Globus pallidus (tissue), 1 donor: Measurements from ENCODE around the gene NAGPA.
"Not testable (repeated sequence)": the region's sequence is repeated elsewhere in the genome, so short reads cannot be mapped to it uniquely, and the experiment has no call there.

Experiments used
- DNase-seq: peaks from one replicate; pipeline ENCODE4 v3.0.0-alpha.2; 2015; ENCODE audit warnings: low spot score

The NAGPA gene, protein sequence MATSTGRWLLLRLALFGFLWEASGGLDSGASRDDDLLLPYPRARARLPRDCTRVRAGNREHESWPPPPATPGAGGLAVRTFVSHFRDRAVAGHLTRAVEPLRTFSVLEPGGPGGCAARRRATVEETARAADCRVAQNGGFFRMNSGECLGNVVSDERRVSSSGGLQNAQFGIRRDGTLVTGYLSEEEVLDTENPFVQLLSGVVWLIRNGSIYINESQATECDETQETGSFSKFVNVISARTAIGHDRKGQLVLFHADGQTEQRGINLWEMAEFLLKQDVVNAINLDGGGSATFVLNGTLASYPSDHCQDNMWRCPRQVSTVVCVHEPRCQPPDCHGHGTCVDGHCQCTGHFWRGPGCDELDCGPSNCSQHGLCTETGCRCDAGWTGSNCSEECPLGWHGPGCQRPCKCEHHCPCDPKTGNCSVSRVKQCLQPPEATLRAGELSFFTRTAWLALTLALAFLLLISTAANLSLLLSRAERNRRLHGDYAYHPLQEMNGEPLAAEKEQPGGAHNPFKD

DNA sequence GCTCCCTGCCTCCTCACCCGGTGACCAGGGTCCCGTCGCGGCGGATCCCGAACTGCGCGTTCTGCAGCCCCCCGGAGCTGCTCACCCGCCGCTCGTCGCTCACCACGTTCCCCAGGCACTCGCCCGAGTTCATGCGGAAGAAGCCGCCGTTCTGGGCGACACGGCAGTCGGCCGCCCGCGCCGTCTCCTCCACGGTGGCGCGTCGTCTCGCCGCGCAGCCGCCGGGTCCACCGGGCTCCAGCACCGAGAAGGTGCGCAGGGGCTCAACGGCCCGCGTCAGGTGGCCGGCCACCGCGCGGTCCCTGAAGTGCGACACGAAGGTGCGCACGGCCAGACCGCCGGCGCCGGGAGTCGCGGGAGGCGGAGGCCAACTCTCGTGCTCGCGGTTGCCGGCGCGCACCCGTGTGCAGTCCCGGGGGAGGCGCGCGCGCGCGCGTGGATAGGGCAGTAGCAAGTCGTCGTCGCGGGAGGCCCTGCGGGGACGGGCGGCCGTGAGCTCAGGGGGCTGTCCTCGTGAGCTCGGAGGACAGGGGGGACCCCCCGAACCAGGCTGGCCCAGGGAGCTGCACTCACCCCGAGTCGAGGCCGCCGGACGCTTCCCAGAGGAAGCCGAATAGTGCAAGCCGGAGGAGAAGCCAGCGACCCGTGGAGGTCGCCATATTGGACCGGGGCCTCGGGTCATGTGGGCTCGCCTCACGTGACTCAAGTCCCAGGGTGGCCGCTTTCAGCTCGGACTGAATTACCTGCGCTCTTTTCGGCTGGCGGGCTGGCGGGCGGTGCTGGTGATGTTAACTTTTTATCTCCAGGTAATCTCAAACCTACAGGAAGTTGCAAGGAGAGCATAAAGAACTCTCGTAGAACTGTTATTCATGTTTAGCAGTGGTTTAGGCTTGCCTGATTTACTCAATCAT lies at the start of gene NAGPA:
Gene NAGPA, minus strand, starts transcription at position 680 of the 911 bp plus-strand sequence. Its CDS starts 21 bp downstream, at position 659.
- peak; percentile 84 for DNase-seq

DNA sequence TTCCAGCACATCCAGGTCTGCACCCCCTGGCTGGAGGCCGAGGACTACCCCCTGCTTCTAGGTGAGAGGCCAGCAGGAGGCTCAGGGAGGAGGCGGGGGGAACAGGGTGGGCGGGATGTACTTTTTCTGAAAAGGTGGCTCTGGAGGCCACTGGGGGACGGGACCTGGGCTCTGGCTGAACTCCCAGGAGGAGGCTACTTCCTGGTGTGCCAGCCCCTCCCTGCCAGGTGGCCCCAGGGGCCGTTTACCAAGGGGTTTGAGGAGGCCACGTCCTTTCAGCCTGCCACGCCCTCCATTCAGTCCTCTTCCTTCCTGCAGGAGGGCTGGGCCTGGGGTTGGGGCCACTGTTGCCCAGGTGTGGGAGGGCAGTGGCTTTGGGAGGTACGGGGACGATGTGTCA lies 47.3 kb upstream of the NAGPA start:
- not testable (repeated sequence) for DNase-seq

GRCh38 chr16:5080461-5080860 lies 46.7 kb upstream of the NAGPA start:
- DNase-seq = not testable (repeated sequence)

DNA sequence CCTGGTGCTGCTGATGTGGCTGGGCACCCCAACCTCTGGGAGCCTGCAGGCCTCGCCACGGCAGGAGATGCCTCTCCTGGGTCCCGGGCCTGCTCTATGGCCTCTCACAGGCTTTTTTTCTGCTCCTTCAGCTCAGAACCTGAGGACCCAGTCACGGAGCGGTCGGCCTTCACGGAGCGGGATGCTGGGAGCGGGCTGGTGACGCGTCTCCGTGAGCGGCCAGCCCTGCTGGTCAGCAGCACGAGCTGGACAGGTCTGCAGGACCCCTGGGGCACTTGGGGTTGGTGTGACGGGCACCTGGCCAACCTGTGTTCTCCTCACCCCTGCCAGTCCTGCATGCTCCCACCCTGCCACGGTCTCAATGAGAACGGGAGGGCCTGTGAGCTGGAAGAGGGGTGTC lies 44.9 kb upstream of the NAGPA start:
- no peak for DNase-seq

DNA sequence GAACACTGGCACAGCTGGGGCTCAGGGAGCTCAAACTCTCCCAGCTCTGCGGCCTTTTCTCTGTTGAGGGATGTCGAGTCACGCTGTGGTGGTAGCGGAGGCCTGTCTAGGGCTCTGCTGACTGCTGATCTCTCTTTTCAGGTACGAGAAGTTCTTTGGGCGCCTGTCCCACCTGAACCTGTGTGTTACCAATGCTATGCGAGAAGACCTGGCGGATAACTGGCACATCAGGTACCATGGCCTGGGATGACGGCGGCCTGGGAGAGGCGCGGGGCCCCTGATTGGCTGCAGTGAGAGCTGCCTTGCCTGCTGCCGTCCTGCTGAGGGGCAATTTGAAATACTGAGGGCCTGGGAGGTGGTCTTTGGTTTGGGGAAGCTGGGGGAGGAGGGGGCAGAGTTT lies 43.6 kb upstream of the NAGPA start:
- DNase-seq = no peak

- no peak for DNase-seq
Observed at GRCh38 chr16:5075637-5076036, 41.9 kb upstream of the NAGPA start.

DNA sequence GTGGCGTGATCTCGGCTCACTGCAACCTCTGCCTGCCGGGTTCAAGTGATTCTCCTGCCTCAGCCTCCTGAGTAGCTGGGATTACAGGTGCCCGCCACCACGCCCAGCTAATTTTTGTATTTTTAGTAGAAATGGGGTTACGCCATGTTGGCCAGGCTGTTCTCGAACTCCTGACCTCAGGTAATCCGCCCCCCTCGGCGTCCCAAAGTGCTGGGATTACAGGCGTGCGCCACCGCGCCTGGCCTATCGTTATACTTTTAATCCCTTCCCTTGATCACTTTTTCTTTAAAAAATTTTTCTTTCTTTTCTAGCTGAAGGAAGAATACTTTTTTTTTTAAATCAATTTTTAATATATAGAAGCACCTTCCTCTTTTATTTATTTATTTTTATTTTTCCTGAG lies 40.0 kb upstream of the NAGPA start:
- DNase-seq = not testable (repeated sequence)

DNA sequence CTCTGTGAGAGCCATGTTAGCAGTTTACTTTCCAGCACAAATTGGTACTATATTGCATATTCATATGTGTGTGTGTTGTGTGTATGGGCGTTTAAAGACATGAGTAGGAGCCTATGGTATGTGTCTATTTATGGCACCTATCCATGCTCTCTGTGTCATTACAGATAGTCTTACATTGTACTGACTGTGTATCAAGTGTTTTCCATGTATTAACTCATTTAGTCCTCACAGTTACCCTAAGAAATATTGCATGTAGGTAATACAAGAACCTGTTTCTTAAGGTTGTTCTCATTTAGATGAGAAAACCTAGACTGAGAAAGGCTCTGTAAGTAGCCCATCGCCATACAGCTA lies 39.5 kb upstream of the NAGPA start:
- no peak for DNase-seq

DNA sequence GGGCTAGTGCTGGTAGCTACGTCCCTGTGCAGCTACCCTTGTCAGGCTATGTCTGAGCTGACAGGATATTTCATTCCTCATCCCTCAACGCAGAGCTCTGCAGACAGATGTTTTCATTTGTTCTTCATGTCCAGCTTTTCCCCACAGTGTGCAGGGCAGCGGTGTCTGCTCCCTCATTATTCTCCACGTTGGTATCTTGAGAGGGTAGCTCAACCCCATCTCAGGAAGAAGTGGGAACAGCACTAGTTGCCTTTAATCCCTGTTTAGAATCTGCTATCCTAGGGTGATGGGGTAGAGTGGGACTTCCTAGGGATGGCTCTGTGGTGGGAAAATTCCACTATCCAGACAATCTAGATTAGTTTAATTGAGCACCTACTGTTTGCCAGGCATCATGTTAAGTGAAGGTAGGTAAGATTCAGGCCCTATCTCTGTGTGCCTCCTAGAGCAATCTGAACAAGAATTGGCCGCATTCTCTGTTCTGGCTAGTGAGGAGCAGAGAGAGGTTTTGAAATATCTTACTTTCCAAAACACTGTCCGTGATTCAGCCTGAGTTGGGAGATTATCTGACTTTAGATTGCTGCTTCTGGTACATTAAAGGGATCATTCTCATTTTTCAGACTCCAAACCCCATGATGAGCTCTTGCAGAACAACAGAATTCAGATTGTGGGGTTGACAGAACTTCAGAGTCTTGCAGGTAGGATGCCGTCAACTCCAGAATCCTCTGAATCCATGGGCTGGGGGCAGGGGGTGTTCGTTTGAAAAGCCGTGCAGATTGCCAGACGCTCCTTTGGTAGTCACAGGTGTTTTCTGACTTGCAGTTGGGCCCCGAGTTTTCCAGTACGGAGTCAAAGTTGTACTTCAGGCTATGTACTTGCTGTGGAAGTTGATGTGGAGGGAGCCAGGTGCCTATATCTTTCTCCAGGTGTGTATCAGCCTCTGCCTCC lies 38.9 kb upstream of the NAGPA start:
- no peak for DNase-seq

DNA sequence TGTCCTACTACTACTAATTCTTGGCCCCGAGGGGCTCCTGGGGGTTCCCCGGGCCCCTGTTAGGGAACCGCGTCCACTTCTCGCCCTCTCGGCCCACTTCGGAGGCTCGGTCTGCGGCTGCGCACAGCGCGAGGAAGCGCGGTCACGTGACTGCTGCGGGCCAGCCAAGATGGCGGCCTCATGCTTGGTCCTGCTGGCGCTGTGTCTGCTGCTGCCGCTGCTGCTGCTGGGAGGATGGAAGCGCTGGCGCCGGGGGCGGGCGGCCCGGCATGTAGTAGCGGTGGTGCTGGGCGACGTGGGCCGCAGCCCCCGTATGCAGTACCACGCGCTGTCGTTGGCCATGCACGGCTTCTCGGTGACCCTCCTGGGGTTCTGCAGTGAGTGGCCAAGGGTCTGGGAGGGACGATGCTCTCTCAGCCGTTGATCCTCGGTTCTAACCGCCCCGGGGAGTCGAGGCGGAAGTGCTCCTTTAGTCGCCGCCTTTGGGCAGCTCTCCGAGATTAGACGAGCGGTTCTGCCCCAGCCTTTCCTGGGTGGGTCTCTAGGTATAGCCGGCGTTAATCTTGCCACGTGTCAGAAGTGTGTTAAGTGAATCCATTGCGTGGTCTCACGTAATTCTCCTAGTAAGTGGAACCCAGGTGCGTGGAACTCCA lies 38.1 kb upstream of the NAGPA start, which contains the start of gene ALG1:
Gene ALG1, plus strand, starts transcription at position 163 of the 653 bp plus-strand sequence. Its CDS starts 7 bp downstream, at position 170.
- peak; percentile 79 for DNase-seq

GRCh38 chr16:5071341-5071680 lies 37.6 kb upstream of the NAGPA start:
- no peak for DNase-seq

DNA sequence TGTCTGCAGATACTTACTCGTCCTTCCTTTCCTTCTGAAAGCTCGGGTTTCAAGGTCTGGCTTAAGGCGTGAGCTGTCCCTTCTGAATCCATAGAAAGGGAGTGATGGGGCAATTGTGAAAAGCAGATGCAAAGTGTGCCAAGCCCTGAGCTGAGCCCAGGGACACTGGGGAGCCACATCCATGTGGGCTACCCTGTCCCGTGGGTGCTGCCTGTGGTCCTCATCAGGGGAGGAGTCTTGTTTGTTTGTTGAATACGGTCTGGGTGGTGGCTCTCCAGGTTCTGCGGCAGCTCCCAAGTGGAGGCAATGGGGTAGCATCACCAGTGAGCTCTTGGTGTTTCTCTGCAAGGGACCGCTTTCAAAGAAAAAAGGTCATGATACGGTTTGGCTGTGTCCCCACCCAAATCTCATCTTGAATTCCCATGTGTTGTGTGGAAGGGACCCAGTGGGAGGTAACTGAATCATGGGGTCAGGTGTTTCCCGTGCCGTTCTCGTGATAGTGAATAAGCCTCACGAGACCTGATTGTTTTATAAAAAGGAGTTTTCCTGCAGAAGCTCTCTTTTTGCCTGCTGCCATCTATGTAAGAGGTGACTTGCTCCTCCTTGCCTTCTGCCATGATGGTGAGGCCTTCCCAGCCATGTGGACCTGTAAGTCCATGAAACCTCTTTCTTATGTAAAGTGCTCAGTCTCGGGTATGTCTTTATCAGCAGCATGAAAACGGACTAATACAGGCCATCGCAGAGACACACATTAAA lies 36.9 kb upstream of the NAGPA start:
- no peak for DNase-seq

- no peak for DNase-seq
Observed at GRCh38 chr16:5069854-5070253, 36.1 kb upstream of the NAGPA start.

DNA sequence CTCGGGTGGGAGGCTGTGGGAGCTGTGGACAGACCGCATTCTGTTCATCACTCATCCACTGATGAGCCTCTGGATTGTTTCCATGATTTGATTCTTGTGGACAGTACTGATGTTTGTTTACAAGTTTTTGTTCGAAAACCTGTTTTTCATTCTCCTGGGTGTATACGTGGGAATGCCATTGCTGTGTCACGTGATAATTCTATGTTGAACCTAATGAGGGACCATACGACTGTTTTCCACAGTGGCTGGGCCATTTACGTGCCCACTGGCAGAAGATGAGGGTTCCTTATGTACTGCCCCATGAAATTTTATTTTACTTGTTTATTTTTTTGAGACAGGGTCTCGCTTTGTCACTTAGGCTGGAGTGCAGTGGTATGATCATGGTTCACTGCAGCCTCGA lies 35.3 kb upstream of the NAGPA start:
- no peak for DNase-seq

DNA sequence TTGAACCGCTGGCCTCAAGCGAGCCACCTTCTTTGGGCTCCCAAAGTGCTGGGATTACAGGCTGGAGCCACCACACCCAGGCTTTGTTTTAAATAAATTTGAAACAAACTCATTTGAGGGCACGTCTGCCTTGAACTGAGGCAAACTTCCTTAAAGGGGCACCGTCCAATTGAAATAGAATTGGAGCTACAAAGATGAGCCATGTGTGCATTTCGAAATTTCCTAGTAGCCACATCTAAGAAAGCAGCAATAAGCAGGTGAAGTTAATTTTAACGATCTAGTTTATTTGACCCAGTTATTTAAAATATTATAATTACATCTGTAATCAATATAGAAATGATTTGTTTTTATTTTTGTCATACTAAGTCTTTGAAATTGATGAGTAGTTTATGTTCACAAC lies 32.8 kb upstream of the NAGPA start:
- DNase-seq = no peak

GRCh38 chr16:5065813-5066212 lies 32.1 kb upstream of the NAGPA start, which contains the start of gene C16orf89:
TSS of gene C16orf89 (minus strand) at chr16:5065956. CDS start at chr16:5065908, 48 bp downstream.
- peak; percentile 63 for DNase-seq

DNA sequence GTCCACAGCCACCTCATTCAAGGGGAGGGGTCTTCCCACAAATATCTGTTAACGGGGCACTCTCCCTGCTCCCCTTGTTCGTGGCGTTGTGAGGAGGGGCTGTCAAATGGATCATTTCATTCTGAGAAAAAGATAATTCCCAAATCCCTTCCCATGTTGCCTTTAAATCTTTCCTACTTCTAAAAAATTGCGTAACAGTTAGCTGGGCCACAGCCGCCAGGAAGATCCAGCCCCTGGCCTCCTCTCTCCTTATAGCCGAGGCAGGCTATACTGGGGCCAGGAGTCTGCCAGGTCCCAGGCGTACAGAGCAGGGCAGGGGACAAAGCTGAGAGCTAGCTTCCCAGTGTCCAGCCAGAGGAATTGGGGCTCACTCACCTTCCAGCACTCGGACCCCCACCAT lies 31.6 kb upstream of the NAGPA start:
- no peak for DNase-seq

GRCh38 chr16:5064915-5065314 lies 31.2 kb upstream of the NAGPA start:
- DNase-seq = no peak

GRCh38 chr16:5062790-5063765 lies 29.3 kb upstream of the NAGPA start:
- DNase-seq = no peak
